COLO829 (cell line): Measurements from ENCODE around the gene FRMPD4.
A peak's percentile ranks its signal among the peaks of the same experiment; 100 is the strongest.

Experiments
- DNase-seq: peaks from one replicate; pipeline ENCODE4 v3.0.0; 2012; ENCODE audit warnings: low spot score

Gene FRMPD4

GRCh38 chrX:12672367-12673106 is 534.3 kb downstream of the FRMPD4 start:
- DNase-seq: no peak

- no peak for DNase-seq
Observed at GRCh38 chrX:12673487-12673886, 535.2 kb downstream of the FRMPD4 start.

- DNase-seq: no peak
Observed at GRCh38 chrX:12679522-12679921, 541.2 kb downstream of the FRMPD4 start.

GRCh38 chrX:12681047-12681446 is 542.8 kb downstream of the FRMPD4 start:
- DNase-seq: no peak

- no peak for DNase-seq
Observed at GRCh38 chrX:12685541-12685940, 547.3 kb downstream of the FRMPD4 start.

GRCh38 chrX:12686331-12686730 is 548.1 kb downstream of the FRMPD4 start:
- no peak for DNase-seq

GRCh38 chrX:12690646-12691045 is 552.4 kb downstream of the FRMPD4 start:
- DNase-seq: no peak

- no peak for DNase-seq
Observed at GRCh38 chrX:12693754-12694153, 555.5 kb downstream of the FRMPD4 start.

- DNase-seq: no peak
Observed at GRCh38 chrX:12700745-12701144, 562.5 kb downstream of the FRMPD4 start.

GRCh38 chrX:12701628-12702027 is 563.4 kb downstream of the FRMPD4 start:
- DNase-seq: peak; percentile 39

- DNase-seq: no peak
Observed at GRCh38 chrX:12702509-12703091, 564.3 kb downstream of the FRMPD4 start.

- no peak for DNase-seq
Observed at GRCh38 chrX:12704706-12705105, 566.4 kb downstream of the FRMPD4 start.

GRCh38 chrX:12709047-12709446 is 570.8 kb downstream of the FRMPD4 start:
- no peak for DNase-seq

- no peak for DNase-seq
Observed at GRCh38 chrX:12711435-12712040, 573.3 kb downstream of the FRMPD4 start.

- no peak for DNase-seq
Observed at GRCh38 chrX:12716574-12716973, 578.3 kb downstream of the FRMPD4 start.

- DNase-seq: no peak
Observed at GRCh38 chrX:12719837-12720236, 581.6 kb downstream of the FRMPD4 start.

- DNase-seq: no peak
Observed at GRCh38 chrX:12721042-12721441, 582.8 kb downstream of the FRMPD4 start.

GRCh38 chrX:12722314-12722713 is 584.0 kb downstream of the FRMPD4 start:
- no peak for DNase-seq

GRCh38 chrX:12741416-12741815 is 603.1 kb downstream of the FRMPD4 start:
- DNase-seq: no peak

GRCh38 chrX:12747433-12747832 is 609.2 kb downstream of the FRMPD4 start:
- no peak for DNase-seq

GRCh38 chrX:12751887-12752286 is 613.6 kb downstream of the FRMPD4 start:
- DNase-seq: no peak

- no peak for DNase-seq
Observed at GRCh38 chrX:12753366-12753765, 615.1 kb downstream of the FRMPD4 start.

- DNase-seq: no peak
Observed at GRCh38 chrX:12758291-12758690, 620.0 kb downstream of the FRMPD4 start.

- no peak for DNase-seq
Observed at GRCh38 chrX:12767856-12768255, 629.6 kb downstream of the FRMPD4 start.
